Muscle of back (tissue), 11 donors: ENCODE results near the gene ZNF484. TPM values are rescaled to one million over a fixed set of nuclear protein-coding genes. Genes with fewer than 3 reads are reported as not detected.
"Not testable (repeated sequence)": the region's sequence is repeated elsewhere in the genome, so short reads cannot be mapped to it uniquely, and the experiment has no call there.

Experiments used
- DNase-seq, 3 donors: peaks; one replicate each; pipeline versions ENCODE4 v3.0.0 to v3.0.0-alpha.2; 2013
- polyA plus RNA-seq, 10 donors: library from polyadenylated mRNA; unstranded; fragments of 120-200 nt; gene quantifications; one replicate each; pipeline ENCODE4 v1.2.1, GENCODE V29; 2013; ENCODE audit not compliant: insufficient read length in 10 of 10

The ZNF484 gene
- polyA plus RNA-seq, 10 donors, result 3.5 to 6.0 (median 5.2) TPM

DNA sequence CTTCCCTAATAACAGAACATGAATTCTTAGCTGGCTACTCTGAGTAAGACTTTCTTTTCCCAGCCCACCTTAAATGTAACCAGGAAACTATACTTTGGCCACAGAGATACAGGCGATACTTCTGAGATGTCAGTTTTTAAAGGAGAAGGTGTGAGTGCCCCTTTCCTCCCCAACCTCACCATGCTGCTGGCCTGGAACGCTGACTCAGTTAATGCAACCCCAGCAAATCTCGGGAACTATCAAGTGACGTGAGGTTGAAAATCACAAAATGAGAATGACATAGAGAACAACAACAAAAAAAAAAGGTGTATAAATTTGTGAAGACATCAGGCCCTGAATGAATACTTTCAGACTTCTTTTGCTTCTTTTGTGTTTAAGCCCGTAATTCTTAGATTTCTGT lies 13.7 kb downstream of the ZNF484 start:
- DNase-seq, result no peak

DNA sequence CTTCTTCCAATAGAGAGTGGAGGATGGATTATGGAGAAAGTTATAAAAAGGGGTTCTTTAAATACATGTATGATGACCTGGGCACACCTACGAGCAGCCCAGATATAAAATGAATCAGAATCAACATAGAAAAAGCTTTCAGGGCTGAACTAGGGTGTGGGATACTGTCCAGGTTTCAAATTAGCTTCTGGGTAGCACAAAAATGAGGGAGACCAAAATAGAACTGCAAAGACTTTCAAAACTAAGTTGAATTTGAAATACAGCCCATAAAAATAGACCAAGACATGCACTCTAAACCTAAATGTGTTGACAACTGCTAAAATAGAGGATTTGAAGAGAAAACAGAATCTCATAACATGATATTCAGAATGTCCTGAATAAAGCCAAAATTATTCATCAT lies 17.0 kb downstream of the ZNF484 start:
- DNase-seq, result no peak

DNA sequence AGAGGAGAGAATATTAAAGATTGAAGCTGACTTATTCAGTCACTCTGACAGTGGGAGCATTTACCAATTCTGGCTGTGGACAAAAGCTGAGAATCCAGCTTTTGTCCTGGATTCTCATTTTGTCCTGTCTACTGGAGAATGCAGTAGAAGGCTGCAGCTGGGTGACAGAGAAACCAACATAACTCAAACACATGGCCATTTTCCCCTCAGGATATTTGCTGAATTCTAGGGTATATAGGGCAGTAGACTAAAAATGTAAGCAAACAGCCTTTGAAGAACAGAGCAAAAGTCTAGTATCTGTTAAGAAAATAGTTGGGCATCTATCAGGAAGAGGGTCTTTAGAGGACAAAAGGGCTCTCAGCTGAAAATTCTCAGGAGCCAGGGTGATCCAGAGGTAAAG lies 20.6 kb downstream of the ZNF484 start:
- no peak for DNase-seq

DNA sequence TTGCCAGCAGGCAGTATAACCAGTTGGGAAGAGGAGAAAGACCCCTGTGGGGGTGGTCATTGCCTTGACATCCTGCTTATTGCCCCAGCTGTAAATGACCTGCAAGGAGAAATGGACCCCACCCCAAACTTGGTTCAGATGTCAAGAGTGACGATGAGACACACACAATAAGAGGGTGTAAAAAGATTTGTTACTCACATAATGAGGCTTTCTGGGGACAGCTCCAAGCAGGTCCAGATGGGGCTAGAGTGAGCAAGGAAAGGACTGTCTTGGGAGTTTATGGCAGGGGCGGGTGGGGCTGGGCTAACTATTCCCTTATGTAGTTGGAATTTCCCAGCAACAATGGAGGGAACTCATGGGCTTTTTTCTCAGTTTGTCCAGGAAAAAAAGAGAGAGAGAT lies 24.1 kb downstream of the ZNF484 start:
- no peak for DNase-seq

DNA sequence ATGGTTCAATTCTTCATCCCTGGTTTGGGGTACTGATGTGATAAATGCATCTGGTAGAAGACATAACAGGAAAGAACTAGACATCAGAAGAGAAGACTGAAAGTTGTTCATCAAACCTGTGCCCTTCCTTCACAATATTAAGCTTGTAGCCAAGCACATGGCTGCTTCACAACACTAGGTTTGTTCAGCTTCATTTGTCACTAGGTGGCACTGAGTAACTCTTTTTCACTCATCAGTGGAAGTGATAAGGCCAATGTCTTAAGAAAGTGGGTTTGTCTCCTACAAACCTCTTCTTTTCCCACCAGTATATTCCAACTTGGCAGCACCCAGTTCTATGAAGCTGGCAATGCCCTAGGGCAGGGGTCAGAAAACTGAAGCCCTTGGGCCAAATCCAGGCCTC lies 26.9 kb downstream of the ZNF484 start:
- no peak for DNase-seq

DNA sequence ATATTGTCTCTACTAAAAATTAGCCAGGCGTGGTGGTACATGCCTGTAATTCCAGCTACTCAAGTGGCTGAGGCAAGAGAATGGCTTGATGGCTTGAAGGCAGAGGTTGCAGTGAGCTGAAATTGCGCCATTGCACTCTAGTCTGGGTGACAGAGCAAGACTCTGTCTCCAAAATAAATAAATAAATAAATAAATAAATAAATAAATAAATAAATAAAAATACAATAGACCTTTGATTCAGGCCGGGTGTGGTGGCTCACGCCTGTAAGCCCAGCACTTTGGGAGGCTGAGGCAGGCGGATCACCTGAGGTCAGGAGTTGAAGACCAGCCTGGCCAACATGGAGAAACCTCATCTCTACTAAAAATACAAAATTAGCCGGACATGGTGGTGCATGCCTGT lies 29.1 kb downstream of the ZNF484 start:
- not testable (repeated sequence) for DNase-seq

DNA sequence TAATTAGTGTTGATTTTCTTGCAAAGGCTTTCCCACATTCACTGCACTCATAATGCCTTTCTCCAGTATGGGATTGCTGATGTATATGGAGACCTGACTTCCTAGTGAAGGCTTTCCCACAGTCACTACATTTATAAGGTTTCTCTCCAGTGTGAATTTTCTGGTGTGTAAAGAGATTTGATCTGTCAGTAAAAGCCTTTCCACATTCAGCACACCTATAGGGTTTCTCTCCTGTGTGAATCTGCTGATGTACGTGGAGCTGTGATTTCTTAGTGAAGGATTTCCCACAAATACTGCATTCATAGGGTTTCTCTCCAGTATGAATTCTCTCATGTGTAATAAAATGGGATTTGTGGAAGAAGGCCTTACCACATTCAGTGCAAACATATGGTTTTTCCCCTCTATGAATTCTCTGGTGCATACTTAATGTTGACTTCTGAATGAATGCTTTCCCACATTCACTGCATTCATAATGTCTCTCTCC lies 31.1 kb downstream of the ZNF484 start:
- no peak for DNase-seq

DNA sequence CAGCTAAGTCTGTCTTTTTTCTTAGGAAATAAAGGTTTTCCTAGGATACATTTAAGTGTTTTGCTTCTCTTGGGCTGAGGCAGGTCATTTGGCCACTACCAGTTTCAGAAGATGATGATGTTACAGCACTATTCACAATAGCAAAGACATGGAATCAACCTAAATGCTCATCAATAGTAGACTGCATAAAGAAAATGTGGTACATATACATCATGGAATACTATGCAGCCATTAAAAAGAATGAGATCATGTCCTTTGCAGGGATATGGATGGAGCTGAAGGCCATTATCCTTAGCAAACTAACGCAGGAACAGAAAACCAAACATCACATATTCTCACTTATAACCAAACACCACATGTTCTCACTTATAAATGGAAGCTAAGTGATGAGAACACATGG lies 39.4 kb downstream of the ZNF484 start:
- not testable (repeated sequence) for DNase-seq

DNA sequence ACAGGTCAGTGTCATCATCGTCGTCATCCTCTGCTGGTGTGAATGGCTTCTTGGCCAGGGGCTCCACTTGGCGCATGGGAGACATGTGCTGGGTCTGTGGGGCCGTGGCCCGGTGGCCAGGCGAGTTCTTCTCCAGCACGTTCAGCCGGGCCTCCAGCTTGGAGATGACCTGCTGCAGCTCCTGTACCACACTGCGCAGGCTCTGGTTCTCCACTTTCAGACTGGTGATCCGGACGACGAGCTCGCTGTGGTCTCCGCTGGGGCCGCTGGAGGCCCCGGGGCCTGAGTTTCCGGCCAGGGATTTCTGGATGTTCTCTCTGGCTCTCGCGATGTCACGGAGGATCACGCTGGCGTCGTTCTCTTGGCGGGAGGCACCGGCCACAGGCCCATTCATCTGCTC lies 40.6 kb downstream of the ZNF484 start:
- DNase-seq, result no peak

DNA sequence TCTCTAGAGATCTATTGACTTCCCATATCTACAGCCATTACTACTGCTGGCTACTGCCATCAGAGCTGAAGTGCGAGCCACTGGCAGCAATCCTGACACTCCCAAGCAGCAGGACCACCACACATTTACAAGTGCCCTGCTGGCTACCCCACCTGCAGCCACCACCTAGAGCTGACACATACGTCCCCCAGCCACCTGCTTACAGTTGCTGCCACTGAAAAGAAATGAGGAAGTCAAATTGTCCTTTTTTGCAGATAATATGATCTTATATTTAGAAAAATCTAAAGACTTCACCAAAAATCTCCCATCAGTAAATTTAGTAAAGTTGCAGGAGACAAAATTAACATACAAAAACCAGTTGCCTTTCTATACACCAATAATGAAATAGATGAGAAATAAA lies 48.4 kb downstream of the ZNF484 start:
- DNase-seq, result no peak

DNA sequence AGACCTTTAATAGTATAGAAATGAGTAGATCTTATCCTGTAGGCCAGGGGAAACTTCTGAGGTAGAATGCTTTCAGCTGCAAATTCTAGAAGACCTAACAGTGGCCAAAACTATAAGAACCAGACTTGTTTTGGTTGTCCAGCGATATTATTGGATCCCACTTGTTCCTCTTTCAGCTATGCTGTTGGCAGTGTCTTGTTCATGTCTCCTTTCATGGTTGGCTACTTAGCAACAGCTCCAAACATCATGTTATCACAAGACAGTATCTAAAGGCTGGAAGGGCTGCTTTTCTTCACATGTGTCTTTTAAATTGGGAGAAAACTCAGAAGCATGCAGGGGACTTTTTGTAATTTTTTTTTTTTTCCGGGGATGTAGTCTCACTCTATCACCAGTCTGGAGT lies 52.8 kb downstream of the ZNF484 start:
- not testable (repeated sequence) for DNase-seq

DNA sequence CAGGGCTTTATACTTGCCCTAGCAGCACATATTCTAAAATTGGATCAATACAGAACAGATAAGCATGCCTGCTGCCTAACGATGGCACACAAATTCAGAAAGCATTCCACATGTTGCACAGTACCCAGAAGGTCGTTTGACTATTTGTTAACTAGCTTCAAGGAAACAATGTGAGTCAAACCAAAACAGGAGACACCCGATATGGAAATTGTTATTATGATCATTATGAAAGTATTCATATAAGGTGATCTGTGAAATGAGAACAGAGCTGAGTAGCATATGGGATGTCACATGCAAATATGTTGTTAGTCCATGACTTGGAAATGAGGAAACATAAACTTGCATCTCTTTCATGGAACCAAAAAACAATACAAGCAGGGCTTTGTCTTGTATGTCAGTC lies 56.9 kb downstream of the ZNF484 start:
- no peak for DNase-seq

DNA sequence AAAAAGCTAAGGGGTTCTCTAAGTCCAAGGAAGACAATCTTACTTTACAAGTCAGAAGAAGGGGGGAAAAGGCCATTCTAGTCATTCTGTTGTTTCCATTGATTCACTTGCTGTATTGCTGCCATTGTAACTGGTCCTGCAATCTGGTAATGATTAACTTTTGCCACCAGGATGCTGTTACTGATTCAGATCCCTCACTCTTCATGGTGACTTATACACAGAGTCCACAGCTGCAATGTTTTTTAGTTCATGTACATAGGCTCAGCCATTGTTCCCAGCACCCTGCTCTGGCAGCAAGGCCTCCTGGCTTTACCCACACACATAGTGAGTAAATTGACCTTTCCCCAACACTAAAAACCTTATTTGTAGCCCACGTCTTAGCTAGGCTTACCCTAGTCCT lies 57.9 kb downstream of the ZNF484 start:
- not testable (repeated sequence) for DNase-seq

DNA sequence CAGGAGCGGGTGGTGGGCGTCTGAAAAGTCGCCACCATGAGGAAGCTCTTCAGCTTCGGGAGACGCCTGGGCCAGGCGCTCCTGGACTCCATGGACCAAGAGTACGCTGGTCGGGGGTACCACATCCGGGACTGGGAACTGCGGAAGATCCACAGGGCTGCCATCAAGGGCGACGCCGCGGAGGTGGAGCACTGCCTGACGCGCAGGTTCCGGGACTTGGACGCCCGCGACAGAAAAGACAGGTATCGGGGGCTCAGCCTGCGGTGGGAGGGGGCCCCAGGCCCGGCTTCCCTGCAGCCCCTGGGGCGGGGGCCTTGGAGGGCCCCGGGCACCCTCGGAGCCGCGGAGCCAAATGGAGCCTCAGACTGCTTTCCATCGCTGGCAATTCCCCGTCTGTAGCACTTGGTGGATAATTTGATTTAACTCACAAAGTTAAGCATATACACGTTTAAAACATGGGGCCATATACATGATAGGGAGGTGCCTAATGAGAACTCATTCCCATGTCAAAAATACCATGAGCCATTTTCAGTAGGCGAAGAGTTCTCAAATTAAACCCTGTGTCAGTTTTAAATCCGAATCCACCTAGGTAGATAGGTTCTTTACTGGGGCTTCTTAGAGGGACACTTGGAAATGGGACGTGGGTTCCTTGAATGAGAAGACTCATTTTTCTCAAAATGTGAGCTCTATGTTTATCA lies 68.1 kb downstream of the ZNF484 start:
- DNase-seq, result not testable (repeated sequence)

DNA sequence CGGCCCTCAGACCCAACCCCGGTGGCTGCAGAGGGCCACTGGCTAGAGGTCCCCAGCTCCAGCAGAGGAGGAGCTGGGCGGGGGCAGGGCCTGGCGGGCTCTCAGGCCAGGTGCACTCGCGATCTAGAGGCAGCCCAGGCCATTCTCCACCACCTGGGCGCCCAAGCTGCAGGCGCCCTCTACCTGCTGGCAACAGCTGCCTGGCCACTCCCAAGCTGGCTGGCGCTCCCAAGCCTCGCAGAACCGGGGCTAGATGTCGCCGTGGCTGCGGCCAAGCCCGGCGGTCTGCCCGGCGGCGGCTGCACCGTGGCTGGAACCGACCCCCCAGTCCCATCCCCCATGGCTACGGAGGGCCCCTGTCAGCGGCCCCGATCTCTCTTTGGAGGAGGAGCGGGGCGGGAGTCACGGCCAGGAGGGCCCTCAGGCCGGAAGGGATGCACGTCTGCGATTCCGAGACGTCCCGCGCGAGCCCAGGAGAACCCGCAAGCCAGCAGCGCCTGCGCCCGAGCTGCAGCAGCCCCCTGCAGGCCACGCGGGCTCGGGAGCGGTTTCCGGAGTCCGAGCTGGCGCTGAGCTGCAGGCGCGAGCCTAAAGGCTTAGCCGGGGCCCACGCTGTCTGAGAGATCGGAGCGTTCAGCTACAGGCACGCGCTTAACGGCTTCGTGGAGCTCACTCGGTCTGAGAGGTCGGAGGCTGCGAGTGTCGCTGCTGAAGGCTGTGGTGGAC lies 68.9 kb downstream of the ZNF484 start:
- peak; percentile 47 to 89 (median 78) for DNase-seq

DNA sequence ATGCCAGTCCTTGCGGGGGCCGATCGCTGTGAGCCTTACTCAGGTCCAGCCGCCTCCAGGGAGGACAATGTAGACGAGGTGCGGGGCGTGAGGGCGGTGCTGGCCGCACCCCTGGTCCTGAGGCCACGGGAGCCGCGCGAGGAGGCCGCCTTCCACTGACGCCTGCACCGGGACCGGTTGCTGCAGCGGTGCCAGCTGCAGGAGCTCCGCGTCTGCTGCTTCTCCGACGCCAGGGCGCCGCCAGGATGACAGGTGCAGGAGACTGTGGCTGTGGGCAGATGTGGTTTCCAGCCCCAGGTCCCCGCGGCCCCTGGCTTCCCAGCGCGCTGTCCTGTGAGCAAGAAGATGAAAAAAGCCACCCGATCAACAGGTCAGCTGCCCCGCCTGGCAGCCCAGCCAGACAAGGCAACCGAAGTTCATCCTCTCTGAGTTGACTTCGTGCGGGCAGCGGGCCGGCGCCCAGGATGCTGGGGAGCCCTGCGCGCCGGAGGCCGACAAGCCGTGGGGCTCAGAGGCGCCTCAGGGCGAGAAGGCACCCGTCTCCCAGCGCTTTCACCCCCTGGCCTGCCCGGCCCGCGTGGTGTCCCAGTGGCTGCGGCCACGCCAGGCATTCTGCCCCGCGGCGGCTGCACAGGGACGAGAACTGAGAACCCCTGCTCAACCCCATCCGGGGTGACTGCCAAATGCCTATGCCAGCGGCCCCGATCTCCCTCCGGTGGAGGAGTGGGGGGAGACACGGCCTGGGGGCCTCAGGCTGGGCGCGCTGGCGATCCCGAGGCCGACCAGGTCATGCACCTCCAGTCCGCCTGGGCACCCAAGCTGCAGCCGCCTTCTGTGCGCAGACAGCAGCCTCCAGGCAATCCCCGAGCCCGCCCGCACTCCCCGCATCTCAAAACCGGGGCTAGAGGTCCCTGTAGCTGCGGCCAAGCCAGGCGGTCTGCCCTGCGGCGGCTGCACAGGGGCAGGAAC lies 69.8 kb downstream of the ZNF484 start:
- peak in 1 of 3 donors; percentile 14 for DNase-seq

DNA sequence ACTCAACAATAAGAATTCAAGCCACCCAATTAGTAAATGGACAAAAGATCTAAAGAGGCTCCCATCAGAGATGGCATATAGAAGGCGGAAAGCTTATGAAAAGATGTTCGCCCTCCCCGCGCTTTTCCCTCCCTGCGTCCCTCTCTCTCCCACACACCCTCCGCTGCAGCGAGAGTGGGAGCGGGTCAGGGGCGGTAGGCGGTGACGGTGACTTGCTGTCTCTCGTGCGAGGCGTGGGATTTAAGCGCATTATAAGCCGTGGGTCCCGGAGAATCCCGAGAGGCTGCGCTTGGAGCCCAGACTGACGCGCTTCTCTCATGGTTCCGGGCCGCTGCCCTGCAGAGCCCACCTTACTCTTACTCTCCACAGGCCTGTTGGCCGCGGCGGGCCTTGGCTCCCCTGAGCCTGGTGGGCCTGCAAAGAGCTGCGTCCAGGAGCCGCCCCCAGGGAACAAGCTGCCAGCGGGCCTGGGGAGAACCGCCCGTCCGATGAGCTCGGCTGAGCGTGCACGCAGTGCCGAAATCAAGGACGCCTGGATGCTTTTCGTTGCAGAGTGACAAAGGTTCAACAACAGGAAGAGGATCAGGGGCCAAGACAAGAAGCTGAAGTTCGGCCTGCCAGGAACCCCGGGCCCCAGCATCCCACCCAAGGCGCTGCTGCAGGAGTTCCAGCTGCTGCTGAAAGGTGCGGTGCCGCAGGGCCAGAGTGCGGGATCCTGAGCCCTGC lies 70.6 kb downstream of the ZNF484 start:
- DNase-seq, result no peak

DNA sequence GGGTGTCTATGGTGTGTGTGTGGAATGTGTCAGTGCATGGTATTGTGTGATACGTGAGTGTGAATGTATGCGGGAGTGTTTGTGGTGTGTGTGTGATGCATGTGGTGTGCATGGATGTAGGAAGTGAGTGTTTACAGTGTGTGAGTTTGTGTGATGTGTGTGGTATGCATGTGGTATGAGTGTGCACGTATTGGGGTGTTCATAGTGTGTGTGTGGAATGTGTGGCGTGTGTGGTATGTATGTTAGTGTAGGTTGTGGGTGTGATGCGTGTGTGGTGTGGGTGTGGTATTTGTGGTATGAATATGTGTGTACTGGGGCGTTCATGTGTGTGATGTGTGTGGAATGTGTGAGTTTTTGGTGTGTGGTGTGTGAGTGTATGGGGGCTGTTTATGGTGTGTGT lies 73.1 kb downstream of the ZNF484 start:
- no peak for DNase-seq

DNA sequence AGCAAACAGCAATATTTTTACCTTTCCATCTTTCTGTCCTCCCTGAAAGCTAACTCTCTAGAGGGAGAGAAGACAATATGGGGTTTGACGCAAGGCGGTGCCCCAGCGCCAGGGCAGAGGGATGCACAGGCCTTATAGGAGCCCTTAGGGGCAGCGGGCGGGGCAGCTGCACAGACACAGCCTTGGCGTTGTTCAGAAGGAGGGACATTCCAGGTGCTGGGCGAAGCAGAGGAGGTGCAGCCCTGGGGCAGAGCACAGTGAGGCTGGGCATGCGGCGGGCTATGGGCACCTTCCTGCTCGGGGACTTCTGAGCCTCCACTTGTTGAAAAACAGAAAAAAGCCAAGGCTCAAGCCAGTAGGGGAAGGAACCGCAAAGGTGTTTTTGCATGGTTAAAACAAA lies 79.5 kb downstream of the ZNF484 start:
- DNase-seq, result no peak

DNA sequence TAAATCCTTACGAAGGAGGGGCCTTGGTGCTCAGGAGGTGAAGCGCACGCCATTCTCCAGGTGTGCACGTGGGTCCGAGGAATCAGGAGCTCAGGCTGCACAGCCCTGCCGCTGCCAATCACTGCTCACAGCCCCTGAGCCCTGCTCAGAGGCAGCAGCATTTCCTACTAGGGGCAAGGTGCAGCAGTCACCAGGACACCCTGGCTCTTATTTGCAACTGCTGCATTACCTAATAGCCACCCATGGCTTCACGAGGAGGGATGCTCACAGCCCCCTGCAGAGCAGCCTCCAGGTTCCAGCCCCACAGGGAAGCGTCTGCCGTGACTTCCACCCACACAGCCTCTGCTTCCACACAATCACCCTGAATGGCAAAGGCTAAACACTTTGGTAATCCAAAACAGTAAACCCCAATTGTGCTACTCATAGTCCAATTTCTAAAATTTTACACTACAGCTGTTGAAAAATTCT lies 81.5 kb downstream of the ZNF484 start:
- DNase-seq, result not testable (repeated sequence)

DNA sequence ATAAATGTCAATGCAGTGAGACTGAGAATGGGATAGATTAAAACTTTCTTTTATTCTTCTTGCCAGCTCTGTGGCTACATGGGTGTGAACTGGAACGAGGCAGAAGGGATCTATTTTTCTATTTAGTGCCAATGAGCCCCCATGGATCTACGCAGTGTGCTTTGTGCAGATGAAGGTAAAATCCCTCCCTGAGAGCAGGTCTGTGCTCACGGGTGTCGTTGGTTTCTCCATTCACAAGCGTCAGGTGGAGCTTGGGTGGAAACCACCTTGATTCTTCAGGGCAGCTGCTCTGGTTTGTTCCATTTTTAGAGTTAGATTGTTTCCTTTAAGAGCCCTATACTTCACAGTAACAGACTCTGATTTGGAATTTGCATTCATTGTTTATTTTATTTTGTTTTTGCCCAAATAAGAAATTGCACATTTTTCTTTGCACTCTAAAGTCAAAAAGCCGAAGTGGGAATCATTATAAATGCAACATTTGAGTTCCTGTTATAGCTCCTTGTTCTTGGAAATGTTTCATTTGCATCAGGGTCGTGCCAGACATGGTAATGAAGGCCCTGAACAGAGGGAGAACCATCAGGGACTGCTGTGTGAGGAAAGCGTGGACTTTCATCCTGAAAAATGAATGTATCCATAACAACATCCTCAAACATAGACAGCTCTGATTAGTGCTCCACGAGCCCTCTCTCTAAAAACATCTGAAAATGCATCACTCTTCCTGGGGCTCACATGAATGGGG lies 82.1 kb downstream of the ZNF484 start:
- no peak for DNase-seq
